ENCODE measurements around the gene CNTNAP2.

DNA sequence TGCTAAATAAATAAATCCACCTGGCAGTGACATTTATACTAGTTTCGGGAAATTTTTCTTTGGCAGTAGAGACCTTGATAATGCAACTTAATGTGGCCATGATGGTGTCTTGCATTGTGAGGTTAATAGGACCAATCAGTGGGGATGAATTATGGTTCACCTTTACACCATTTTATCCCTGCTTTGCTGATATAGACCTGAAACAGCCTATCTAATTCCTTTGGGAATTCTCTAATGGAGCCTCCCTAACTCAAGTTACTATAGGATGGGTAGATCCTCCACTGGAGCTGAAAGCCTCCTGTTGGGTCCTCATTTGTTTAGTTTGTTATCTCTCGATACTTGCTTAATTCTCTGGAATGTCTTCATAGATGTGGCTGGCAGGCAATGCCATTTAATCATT lies 276.7 kb downstream of the CNTNAP2 start:
- TF ChIP-seq, protein P1, sequence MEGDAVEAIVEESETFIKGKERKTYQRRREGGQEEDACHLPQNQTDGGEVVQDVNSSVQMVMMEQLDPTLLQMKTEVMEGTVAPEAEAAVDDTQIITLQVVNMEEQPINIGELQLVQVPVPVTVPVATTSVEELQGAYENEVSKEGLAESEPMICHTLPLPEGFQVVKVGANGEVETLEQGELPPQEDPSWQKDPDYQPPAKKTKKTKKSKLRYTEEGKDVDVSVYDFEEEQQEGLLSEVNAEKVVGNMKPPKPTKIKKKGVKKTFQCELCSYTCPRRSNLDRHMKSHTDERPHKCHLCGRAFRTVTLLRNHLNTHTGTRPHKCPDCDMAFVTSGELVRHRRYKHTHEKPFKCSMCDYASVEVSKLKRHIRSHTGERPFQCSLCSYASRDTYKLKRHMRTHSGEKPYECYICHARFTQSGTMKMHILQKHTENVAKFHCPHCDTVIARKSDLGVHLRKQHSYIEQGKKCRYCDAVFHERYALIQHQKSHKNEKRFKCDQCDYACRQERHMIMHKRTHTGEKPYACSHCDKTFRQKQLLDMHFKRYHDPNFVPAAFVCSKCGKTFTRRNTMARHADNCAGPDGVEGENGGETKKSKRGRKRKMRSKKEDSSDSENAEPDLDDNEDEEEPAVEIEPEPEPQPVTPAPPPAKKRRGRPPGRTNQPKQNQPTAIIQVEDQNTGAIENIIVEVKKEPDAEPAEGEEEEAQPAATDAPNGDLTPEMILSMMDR (conservative IDR thresholded peaks at IDR 0.05 in 1 of 2, IDR thresholded peaks at IDR 0.05 in 1 of 2; ENCODE audit: low read depth in 1 of 2, low read length in 2 of 2), result no peak
- no peak for TF ChIP-seq EZH2 (IDR thresholded peaks at IDR 0.05; ENCODE audit: low read length, missing control alignments)

All from fibroblast of lung (primary cell).